ENCODE measurements around the gene DGKZ.

Gene DGKZ

GRCh38 chr11:46343520-46343919 lies 3.7 kb upstream of the DGKZ start:
- DNase-seq (ENCODE audit: extremely low read depth in 1 of 2, low read depth in 1 of 2) = no peak

GRCh38 chr11:46345131-46345597 lies 2.1 kb upstream of the DGKZ start:
- DNase-seq (ENCODE audit: extremely low read depth in 1 of 2, low read depth in 1 of 2) = no peak

GRCh38 chr11:46345881-46346484 lies 1.3 kb upstream of the DGKZ start:
- no peak for DNase-seq (ENCODE audit: extremely low read depth in 1 of 2, low read depth in 1 of 2)

GRCh38 chr11:46347637-46348311 lies 511 bp downstream of the DGKZ start:
- DNase-seq (ENCODE audit: extremely low read depth in 1 of 2, low read depth in 1 of 2) = no peak

- DNase-seq (ENCODE audit: extremely low read depth in 1 of 2, low read depth in 1 of 2) = no peak
Observed at GRCh38 chr11:46348566-46349401, 1.5 kb downstream of the DGKZ start.

- DNase-seq (ENCODE audit: extremely low read depth in 1 of 2, low read depth in 1 of 2) = no peak
Observed at GRCh38 chr11:46350695-46351094, 3.4 kb downstream of the DGKZ start.

GRCh38 chr11:46351148-46351547 lies 3.9 kb downstream of the DGKZ start:
- no peak for DNase-seq (ENCODE audit: extremely low read depth in 1 of 2, low read depth in 1 of 2)

- no peak for DNase-seq (ENCODE audit: extremely low read depth in 1 of 2, low read depth in 1 of 2)
Observed at GRCh38 chr11:46351606-46352005, 4.3 kb downstream of the DGKZ start.

- DNase-seq (ENCODE audit: extremely low read depth in 1 of 2, low read depth in 1 of 2) = peak in 1 of 2 donors; percentile 60
Observed at GRCh38 chr11:46352063-46352841, 5.0 kb downstream of the DGKZ start.

GRCh38 chr11:46353698-46354097 lies 6.4 kb downstream of the DGKZ start:
- peak in 1 of 2 donors; percentile 57 for DNase-seq (ENCODE audit: extremely low read depth in 1 of 2, low read depth in 1 of 2)

GRCh38 chr11:46356924-46357482 lies 9.7 kb downstream of the DGKZ start:
- DNase-seq (ENCODE audit: extremely low read depth in 1 of 2, low read depth in 1 of 2) = no peak

GRCh38 chr11:46357483-46357936 lies 10.2 kb downstream of the DGKZ start:
- no peak for DNase-seq (ENCODE audit: extremely low read depth in 1 of 2, low read depth in 1 of 2)

GRCh38 chr11:46359953-46360352 lies 12.7 kb downstream of the DGKZ start:
- no peak for DNase-seq (ENCODE audit: extremely low read depth in 1 of 2, low read depth in 1 of 2)

GRCh38 chr11:46360878-46361277 lies 13.6 kb downstream of the DGKZ start:
- no peak for DNase-seq (ENCODE audit: extremely low read depth in 1 of 2, low read depth in 1 of 2)

GRCh38 chr11:46361283-46362155 lies 14.3 kb downstream of the DGKZ start:
- no peak for DNase-seq (ENCODE audit: extremely low read depth in 1 of 2, low read depth in 1 of 2)

GRCh38 chr11:46362156-46363030 lies 15.1 kb downstream of the DGKZ start:
- DNase-seq (ENCODE audit: extremely low read depth in 1 of 2, low read depth in 1 of 2) = no peak

- no peak for DNase-seq (ENCODE audit: extremely low read depth in 1 of 2, low read depth in 1 of 2)
Observed at GRCh38 chr11:46363031-46363407, 15.8 kb downstream of the DGKZ start.

GRCh38 chr11:46363455-46364005 lies 16.3 kb downstream of the DGKZ start:
- no peak for DNase-seq (ENCODE audit: extremely low read depth in 1 of 2, low read depth in 1 of 2)
